Measurements from ENCODE around the gene GLCE.

Gene GLCE

GRCh38 chr15:69215314-69216035 lies 55.0 kb downstream of the GLCE start:
- TF ChIP-seq ISL1 (CRISPR knock-in tag; IDR thresholded peaks at IDR 0.05), result no peak
- TF ChIP-seq TSHZ2 (CRISPR knock-in tag; IDR thresholded peaks at IDR 0.05), result no peak
- no peak for TF ChIP-seq CSRNP3 (CRISPR knock-in tag; IDR thresholded peaks at IDR 0.05)
- no peak for TF ChIP-seq CSDC2 (CRISPR knock-in tag; IDR thresholded peaks at IDR 0.05)
- no peak for TF ChIP-seq OSR1 (CRISPR knock-in tag; IDR thresholded peaks at IDR 0.05)
- TF ChIP-seq ARNTL (CRISPR knock-in tag; IDR thresholded peaks at IDR 0.05; ENCODE audit: borderline replicate concordance, low read depth), result no peak
- TF ChIP-seq SNAI2 (CRISPR knock-in tag; IDR thresholded peaks at IDR 0.05), result no peak
- TF ChIP-seq ZNF8 (CRISPR knock-in tag; IDR thresholded peaks at IDR 0.05), result no peak
- no peak for TF ChIP-seq ZNF70 (CRISPR knock-in tag; IDR thresholded peaks at IDR 0.05)
- no peak for TF ChIP-seq GLIS3 (CRISPR knock-in tag; IDR thresholded peaks at IDR 0.05)
- no peak for TF ChIP-seq PATZ1 (CRISPR knock-in tag; IDR thresholded peaks at IDR 0.05; ENCODE audit: borderline replicate concordance)
- no peak for TF ChIP-seq ZFP3 (CRISPR knock-in tag; IDR thresholded peaks at IDR 0.05)
- no peak for TF ChIP-seq BACH2 (CRISPR knock-in tag; IDR thresholded peaks at IDR 0.05; ENCODE audit: borderline replicate concordance)
- no peak for TF ChIP-seq PPARA (CRISPR knock-in tag; IDR thresholded peaks at IDR 0.05; ENCODE audit: borderline replicate concordance)
- no peak for TF ChIP-seq TOX (CRISPR knock-in tag; IDR thresholded peaks at IDR 0.05; ENCODE audit: borderline replicate concordance)
- ATAC-seq, result no peak

GRCh38 chr15:69217381-69217780 lies 56.9 kb downstream of the GLCE start:
- ATAC-seq, result no peak
- TF ChIP-seq SNAI2 (CRISPR knock-in tag; IDR thresholded peaks at IDR 0.05) (no peak), ZNF565 (CRISPR knock-in tag; conservative IDR thresholded peaks at IDR 0.05; ENCODE audit: low read depth) (no peak), BACH2 (CRISPR knock-in tag; IDR thresholded peaks at IDR 0.05; ENCODE audit: borderline replicate concordance) (no peak), PATZ1 (CRISPR knock-in tag; IDR thresholded peaks at IDR 0.05; ENCODE audit: borderline replicate concordance) (no peak), TOX (CRISPR knock-in tag; IDR thresholded peaks at IDR 0.05; ENCODE audit: borderline replicate concordance) (no peak), CSDC2 (CRISPR knock-in tag; IDR thresholded peaks at IDR 0.05) (no peak), TSHZ2 (CRISPR knock-in tag; IDR thresholded peaks at IDR 0.05) (no peak), ZC3H10 (CRISPR knock-in tag; IDR thresholded peaks at IDR 0.05) (no peak), CSRNP3 (CRISPR knock-in tag; IDR thresholded peaks at IDR 0.05) (no peak), CREB5 (CRISPR knock-in tag; IDR thresholded peaks at IDR 0.05; ENCODE audit: low read depth) (no peak), PPARA (CRISPR knock-in tag; IDR thresholded peaks at IDR 0.05; ENCODE audit: borderline replicate concordance) (no peak), POU6F1 (CRISPR knock-in tag; IDR thresholded peaks at IDR 0.05; ENCODE audit: borderline replicate concordance, low read depth) (no peak), GLIS3 (CRISPR knock-in tag; IDR thresholded peaks at IDR 0.05) (no peak), ZNF8 (CRISPR knock-in tag; IDR thresholded peaks at IDR 0.05) (no peak)

Measured in SK-N-SH treated with all-trans-retinoic acid at 6 μM for 48 hours (cell line).